Activated CD4-positive, alpha-beta T cell treated with anti-CD3 and anti-CD28 coated beads, Interleukin-10, Interleukin-2, amounts not matched to agents 100 ng/mL and 50 ng/mL, durations not matched to agents 16 hours and 8 hours (primary cell): ENCODE measurements around the gene CDR2L.
"Not testable (repeated sequence)": the region's sequence is repeated elsewhere in the genome, so short reads cannot be mapped to it uniquely, and the experiment has no call there.

Experiments used
- DNase-seq: peaks from one replicate; pipeline ENCODE4 v3.0.0-alpha.2; 2020

Gene CDR2L

DNA sequence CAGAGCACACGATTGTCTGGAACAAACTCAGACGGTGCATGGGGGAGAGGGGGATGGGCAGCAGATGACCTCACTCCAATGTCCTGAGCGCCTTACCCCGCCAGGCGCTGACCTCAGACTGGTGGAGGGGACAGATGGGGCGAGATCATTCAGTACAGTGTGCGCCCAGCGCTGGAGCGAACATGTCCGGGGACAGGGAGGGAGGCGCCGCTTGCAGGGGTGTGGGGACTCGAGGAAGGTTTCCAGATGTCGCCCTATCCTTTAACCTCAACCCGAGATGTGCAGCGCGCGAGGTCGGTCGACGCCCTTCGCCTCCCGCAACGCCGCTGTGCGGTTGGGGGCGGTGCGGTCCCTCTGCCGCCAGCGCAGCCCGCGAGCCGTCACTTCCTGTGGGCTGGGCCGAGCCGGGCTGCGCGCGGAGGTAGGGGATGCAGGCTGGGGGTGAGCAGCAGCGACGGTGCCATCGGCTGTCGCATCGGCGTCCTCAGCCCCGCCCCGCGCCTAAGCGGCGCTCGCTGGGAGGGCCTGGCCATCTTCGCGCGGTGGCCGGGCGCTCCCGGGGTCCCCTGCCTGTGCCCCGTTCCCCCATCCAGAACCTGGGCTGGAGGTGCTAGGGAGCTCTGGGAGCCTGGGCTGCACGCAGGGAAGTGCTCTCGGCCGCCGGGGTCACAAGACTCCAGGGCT, 5.3 kb upstream of the CDR2L start:
- DNase-seq = peak; percentile 85

DNA sequence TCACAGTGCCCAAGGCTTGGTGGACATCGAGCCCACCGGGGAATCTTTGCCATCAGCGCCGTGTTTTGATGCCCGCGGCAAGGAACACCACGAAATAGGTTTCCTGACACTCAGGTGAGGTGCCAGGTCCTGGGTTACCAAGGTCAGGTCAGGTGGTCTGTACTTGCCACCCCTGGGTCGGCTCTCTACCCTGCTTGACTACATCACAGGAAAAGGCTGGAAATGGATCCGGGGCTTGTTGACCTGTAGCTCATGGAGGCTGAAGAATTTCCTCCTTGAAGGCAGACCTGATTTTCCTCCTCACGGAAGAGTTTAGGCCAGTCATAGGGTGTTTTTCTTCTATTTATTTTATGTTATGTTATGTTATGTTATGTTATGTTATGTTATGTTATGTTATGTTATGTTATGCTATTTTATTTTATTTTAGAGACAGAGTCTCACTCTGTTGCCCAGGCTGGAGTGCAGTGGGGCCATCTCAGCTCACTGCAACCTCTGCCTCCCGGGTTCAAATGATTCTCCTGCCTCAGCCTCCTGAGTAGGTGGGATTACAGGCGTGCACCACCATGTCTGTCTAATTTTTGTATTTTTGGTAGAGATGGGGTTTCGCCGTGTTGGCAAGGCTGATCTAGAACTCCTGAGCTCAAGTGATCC, 4.6 kb upstream of the CDR2L start:
- not testable (repeated sequence) for DNase-seq

DNA sequence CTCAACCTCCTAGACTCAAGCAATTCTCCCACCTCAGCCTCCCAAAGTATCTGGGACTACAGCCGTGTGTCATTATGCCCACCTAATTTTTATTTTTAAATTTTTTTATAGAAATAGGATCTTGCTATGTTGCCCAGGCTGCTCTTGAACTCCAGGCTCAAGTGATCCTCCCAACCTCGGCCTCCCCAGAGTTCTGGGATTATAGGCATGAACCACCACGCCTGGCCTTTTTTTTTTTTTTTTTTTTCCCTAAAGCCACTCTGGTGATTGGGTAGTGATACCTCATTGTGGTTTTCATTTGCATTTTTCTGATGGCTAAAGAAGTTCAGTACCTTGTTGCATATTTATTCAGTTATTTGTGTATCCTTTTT, 1.2 kb upstream of the CDR2L start:
- DNase-seq = no peak

DNA sequence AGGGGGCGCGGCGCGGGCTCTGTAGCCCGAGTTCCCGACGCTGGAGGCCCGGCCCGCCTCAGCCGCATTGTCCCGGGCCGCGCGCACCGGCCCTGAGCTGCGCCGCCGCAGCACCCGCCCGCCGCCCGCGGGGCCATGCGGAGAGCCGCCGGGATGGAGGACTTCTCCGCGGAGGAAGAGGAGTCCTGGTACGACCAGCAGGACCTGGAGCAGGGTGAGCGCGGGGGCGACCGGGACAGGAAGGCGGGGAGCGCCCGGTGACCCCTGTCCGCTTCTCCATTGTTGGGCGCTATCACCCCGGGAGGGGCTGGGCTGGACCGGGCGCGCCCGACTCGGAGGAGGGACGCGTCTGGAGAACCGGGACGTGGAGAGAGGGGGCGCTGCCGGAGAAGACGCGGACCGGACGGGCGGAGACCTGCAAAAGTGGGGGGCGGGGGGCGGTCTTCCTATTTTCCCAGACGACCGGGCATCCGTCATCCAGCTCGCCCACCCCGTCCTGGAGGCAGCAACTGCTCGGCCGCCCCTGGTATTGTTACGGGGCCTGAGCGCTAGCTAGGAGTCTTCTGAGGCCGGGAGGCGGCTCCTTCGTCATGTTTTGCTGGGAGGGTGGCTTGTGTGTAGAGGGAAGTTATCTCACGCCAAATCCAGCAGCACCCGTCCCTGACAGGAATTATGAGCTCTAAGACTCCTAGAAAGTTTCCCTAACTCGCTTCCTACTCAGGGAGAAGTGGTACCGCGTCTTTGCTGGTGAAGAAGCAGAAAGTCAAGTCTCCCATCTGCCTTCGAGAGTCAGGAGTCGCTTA, 678 bp downstream of the CDR2L start:
- DNase-seq = peak; percentile 15

DNA sequence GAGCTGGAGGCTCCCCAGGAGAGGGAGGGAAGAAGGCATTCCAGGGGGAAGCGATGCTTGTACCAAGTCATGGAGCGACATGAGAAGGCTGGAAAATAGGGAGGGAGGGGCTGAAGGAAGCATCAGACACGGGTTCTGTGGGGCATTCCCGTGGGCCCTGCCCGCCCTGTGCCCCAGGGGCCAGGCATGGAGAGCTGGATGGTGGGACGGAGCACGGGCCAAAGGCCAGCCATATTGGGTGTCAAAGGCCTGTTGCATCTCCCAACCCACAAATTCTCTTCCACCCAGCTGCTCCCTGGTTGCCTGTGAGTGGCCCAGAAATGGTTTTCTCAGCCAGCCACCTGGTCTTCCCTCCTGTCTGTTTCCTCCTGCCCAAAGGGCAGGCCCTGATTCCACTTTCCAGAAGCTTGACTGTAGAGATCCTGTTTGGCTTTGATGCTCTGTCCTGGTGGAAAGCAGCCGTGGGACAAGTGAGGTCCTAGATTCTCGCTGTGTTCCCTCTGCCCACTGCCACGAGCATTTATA, 3.2 kb downstream of the CDR2L start:
- DNase-seq = no peak

DNA sequence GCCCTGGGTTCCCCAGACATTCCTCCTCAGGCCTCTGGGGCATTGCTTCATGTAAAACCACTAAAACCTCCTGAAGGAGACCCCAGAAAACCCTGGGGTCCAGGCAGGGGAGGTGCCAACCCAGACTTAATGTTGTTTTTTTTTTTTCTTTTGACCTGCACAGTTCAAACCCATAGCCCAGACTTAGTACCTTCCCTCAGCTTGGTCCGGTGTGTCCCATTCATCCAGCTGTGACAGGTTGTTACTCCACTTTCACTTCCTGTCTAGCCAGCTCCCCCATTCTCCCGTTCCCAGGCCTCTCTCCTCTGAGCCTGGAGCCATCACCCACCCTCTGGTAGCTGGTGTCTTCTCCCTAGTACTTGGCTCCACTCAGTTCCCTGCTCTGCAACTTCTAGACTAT, 4.8 kb downstream of the CDR2L start:
- no peak for DNase-seq

DNA sequence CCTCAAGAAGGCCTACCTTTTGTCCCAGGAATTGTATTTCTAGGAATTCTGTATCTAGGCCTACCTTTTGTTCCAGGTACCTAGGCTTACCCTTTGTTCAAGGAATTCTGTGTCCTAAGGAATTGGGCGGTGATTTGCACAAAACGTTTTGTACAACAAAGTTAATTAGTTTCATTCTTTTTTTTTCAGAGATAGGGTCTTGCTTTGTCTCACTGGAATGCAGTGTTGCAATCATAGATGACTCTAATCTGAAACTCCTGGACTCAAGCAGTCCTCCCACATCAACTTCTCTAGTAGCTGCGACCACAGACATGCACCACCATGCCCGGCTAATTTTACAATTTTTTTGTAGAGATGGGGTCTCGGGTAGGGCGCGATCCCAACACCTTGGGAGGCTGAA, 7.0 kb downstream of the CDR2L start:
- no peak for DNase-seq

DNA sequence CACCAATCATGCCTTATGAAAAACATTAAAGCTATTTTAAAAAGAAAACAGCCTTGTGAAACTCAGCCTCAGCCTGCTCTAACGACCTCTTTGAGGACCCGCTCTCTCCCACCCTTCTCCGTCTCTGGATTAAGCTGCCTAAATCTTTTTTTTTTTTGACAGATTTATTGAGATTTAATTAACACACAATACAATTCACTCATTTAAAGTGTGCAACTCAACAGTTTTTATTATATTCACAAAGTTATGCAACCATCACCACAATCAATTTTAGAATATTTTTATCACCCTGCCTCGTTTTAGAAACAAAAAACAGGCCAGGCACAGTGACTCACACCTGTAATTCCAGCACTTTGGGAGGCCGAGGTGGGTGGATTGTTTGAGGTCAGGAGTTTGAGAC, 8.4 kb downstream of the CDR2L start:
- DNase-seq = no peak

DNA sequence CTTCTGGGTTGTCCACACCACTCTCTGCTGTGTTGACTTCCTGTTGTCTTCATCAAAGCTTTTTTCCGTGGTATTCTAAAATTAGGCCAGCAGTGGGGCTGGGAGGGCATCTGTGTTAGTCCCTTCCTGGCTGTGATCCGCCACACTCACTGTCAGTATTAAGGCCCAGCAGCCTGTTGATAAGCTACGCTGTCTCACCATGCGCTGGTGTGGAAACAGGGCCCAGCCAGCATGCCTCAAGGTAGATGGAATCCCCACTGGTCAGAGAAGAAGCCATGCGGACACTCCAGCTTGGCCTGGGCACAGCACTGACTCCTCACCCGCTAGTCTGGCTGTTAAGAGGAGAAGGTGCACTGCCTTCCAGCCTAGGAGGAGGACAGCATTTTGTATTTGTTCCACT, 11.4 kb downstream of the CDR2L start:
- no peak for DNase-seq

DNA sequence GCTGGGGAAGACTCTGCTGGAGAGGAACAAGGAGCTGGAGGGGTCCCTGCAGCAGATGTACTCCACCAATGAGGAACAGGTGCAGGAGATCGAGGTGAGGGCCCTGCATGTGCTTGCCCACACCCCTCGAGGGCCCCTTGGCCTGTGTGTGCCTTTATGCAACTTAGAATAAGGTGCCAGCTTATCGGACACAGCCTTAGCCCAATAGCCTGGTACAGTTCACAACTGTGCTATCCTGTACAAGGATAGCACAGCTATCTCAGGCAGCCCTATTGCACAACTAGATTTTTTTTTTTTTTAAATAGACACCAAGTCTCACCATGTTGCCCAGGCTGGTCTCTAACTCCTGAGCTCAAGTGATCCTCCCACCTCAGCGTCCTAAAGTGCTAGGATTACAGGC, 12.1 kb downstream of the CDR2L start:
- no peak for DNase-seq

DNA sequence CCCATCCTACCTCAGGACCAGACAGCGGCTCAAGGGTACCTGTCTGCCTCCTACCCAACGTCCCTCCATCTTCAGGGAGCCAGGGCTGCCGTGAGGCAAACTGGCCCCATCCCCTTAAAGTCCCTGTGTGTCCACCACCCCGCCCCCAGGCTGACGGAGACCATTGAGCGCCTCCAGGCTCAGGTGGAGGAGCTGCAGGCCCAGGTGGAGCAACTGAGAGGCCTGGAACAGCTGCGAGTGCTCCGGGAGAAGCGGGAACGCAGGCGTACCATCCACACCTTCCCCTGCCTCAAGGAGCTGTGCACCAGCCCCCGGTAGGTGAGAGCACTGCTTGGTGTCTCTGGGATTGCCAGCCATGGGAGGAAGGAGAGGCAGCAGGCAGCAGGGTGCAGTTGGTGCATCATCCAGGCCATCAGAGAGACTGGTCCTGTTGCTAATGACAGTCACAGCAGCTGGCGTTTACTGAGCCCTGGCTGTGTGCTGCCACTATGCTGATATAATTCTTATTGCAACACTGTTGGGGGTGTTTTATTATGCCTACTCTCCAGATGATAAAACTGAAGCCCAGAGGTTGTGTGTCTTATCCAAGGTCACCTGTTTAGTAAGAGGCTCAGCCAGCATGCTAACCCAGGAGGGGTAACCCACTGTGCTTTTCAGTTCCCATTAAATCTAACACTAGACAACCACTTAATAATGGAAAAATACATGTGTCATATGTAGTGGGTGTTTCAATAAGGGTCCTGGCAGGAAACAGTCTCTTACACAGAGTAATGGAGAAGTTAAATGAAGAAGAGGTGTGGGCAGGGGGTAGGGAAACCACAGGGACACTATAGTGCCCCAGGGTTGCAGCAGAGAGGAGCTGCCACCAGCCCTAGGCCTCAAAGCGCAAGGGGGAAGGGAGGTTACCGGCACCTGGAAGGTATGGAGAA, 14.7 kb downstream of the CDR2L start:
- DNase-seq = no peak

DNA sequence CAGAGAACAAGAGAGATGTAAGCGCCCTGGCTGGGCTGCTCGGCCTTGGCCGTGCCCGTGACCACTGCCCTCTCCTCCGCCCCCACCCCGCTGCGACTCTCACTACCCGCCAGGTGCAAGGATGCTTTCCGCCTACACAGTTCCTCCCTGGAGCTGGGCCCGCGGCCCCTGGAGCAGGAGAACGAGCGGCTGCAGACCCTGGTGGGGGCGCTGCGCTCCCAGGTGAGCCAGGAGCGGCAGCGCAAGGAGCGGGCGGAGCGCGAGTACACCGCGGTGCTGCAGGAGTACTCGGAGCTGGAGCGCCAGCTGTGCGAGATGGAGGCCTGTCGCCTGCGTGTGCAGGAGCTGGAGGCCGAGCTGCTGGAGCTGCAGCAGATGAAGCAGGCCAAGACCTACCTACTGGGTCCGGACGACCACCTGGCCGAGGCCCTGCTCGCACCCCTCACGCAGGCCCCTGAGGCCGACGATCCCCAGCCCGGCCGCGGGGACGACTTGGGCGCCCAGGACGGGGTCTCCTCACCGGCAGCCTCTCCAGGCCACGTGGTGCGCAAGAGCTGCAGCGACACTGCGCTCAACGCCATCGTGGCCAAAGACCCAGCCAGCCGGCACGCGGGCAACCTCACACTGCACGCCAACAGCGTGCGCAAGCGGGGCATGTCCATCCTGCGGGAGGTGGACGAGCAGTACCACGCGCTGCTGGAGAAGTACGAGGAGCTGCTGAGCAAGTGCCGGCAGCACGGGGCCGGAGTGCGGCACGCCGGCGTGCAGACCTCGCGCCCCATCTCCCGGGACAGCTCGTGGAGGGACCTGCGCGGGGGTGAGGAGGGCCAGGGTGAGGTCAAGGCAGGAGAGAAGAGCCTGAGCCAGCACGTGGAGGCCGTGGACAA, 15.9 kb downstream of the CDR2L start:
- DNase-seq = no peak

DNA sequence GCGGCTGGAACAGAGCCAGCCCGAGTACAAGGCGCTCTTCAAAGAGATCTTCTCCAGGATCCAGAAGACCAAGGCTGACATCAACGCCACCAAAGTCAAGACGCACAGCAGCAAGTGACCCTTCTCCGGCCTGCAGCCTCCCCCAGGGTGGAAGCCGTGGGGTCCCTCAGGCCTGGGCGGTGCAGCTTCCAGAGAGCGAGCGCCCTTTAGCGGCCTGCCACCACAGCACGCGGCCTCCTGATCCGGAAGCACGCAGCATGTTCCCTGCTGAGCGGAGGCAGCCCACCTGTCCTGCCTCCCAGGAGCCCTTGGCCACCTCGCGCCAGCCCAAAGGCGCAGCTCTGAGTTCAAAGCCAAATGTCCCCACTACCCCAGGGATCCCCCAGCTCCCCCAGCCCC, 16.5 kb downstream of the CDR2L start:
- DNase-seq = no peak

DNA sequence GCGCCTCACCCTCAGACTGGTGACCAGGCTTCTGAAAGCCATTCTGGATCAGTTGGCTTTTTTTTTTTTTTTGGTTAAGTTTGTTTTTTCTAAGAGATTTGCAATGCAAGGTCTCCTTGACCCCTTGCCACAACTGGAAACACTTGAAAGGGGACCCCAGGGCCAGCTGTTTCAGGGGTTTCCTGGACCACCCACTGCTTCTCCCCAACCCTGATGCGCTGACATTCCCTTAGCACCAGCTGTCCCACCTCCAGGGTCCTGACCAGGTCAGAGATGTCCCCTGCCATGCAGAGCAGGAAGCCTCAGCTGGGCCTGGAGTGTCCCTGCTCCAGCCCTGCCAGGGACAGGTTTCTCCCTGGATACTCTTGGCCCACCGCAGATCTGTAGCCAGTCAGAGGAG, 16.9 kb downstream of the CDR2L start:
- DNase-seq = no peak

DNA sequence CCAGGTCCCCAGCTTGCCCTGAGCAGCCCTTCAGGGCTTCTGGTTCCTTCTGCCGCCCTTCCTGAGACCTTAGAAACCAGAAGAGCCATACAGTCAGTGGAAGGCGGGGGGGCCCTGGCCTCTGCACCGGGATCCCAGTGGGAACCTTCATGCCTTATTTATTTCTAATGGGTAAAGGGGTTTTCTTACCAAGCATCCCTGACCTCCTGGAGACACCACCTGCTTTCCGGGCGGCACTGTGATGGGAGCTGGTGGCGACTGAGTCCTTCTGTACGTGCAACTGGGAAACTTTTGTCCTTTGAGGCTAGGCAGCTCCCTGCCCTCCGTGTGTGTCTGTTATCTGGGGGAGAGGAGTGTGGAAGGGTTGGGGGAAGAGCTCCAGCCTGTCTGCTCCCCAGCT, 17.9 kb downstream of the CDR2L start:
- no peak for DNase-seq

DNA sequence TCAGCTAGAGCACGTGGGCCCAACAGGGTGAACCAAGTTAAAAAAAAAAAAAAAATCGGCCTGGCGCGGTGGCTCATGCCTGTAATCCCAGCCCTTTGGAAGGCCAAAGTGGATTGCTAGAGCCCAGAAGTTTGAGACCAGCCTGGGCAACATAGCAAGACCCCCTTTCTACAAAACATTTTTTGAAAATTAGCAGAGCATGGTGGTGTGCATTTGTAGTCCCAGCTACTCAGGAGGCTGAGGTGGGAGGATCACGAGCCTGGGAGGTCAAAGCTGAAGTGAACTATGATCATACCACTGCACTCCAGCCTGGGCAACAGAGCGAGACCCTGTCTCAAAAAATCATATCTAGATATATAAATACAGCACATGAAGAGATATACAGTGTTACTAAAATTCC, 18.7 kb downstream of the CDR2L start:
- not testable (repeated sequence) for DNase-seq

DNA sequence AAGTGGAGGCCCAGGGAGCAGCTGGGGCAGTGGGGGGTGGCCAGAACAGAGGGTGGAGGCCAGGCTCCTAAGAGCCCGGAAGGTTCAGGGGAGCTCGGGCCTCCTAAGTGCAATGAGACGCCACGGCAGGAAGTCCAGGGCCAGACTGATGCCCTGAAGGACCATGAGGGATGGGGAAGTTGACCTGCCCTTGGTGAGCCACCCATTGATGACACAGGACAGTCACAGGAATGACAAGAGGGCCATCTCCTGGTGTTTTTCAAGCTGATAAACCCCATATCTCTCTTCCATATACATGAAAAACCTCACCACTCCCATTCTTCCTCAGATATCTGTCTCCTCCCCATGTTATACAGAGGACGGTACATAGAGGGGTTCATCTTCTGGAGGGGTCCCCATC, 19.2 kb downstream of the CDR2L start:
- no peak for DNase-seq

DNA sequence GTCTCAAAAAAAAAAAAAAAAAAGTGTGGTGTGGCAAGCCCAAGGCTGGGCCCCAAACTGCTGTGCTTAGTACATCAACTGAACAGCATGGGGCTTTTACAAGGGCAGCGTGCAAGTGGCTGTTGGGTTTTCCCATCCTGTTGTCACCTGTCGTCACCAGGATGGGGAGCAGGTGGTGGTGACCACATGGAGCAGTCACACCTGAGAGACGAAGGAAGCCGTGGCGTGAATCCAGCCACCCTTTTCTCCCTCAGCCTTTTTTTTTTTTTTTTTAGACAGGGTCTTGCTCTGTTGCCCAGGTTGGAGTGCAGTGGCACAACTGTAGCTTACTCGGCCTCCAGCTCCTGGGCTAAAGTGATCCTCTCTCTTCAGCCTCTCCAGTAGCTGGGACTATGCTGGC, 20.9 kb downstream of the CDR2L start:
- DNase-seq = no peak

DNA sequence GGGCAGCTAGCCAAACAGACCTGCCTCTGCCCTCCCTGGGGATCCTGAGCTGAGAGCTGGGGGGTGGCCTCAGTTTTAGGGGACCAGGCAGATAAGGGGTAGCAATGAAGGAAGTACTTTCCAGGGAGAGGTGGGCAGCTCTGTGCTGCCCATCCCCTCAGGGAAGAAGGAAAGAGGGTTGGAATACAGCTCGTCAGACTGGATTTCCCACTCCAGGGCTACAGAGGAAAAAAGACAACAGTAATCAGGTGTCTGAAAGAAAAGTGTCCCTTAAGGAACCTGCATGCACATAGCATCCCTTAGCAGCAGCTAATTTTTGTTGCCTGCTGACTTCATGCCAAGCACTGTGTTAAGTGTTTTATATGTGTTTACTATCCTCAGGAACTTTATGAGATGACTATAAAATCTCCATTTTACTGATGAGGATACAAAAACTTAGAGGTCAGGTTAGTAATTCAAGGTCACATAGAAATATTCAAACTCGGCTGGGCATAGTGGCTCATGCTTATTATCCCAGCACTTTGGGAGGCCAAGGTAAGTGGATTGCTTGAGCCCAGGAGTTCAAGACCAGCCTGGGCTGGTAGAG, 21.8 kb downstream of the CDR2L start:
- DNase-seq = no peak

DNA sequence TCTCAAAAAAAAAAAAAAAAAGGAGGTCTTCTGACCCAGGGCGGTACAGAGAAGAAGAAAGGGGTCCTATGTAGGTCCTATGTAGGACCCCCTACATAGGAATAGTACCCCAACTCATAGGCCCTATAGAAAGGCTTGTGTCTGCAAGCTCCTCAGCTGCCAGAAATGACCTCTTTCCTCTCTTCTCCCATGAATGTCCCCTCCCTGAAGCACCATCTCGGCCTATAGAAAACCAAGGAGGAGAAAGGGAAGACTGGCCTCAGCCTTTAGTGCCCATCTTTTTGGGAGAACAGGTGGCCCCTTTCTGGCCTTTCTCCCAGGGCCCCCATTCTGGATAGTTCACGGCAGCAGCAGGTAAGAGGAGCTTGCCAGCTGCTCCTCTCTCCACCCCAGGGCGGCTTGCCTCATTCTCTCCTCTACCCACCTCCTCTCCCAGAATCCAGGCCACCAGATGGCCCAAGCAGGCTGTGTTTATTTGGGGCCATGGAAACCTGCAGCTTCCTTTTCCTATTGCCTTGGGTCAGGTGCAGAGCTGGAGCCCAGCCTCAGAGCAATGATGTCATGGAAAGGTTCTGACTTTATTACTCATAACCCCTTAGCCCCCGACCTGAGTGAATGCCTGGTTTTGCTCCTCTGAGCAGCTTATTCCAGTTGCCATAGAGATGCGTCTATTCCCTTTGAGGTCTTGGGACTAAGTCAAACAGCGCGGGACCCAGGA, 23.4 kb downstream of the CDR2L start:
- DNase-seq = peak; percentile 14
